ENCODE data around the gene RAB31.

DNA sequence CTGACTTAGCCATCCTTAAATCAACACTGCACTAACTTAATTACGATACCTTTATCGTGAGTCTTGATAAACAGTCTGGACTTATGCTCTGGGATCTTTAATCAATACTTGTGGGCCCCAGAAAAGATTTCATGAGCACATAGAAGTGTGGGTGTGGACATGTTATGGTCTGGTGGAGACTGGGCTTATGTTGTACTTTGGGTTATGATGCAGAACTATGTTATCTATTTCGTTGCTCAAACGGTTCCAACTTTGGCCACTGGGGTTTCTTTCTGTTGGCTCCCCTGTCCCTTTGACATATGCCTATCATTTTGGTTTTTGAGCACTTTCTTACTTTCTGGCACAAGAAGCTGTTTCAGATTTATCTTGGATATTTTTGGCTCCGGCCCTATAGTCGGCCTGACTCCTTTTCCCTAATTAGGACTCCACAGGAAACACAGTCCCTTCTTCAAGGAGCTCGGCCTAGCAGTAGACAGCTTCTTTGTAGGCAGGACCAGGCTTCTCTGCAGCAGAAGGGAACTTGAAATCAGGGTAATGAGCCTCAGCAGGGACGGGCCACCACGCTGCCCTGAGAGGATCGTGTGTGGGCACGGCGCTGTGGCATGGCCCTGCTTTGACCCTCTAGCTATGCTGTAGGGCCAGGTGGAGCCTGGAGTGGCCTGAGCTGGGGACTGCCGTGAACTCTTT lies 123.1 kb downstream of the RAB31 start:
- TF ChIP-seq, protein P1, sequence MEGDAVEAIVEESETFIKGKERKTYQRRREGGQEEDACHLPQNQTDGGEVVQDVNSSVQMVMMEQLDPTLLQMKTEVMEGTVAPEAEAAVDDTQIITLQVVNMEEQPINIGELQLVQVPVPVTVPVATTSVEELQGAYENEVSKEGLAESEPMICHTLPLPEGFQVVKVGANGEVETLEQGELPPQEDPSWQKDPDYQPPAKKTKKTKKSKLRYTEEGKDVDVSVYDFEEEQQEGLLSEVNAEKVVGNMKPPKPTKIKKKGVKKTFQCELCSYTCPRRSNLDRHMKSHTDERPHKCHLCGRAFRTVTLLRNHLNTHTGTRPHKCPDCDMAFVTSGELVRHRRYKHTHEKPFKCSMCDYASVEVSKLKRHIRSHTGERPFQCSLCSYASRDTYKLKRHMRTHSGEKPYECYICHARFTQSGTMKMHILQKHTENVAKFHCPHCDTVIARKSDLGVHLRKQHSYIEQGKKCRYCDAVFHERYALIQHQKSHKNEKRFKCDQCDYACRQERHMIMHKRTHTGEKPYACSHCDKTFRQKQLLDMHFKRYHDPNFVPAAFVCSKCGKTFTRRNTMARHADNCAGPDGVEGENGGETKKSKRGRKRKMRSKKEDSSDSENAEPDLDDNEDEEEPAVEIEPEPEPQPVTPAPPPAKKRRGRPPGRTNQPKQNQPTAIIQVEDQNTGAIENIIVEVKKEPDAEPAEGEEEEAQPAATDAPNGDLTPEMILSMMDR (IDR thresholded peaks at IDR 0.05), result no peak
- TF ChIP-seq POLR2A (IDR thresholded peaks at IDR 0.05), result no peak

Data from lower leg skin (tissue), 3 donors.